Right ventricle myocardium inferior (tissue), 1 donor: ENCODE measurements around the gene GPSM1. TPM values are rescaled to one million over a fixed set of nuclear protein-coding genes. Genes with fewer than 3 reads are reported as not detected.
"Not testable (repeated sequence)": the region's sequence is repeated elsewhere in the genome, so short reads cannot be mapped to it uniquely, and the experiment has no call there.

ENCODE experiments used
- ATAC-seq: fragments of 200-7000 bp; cut with Tn5 transposase; one replicate; pipeline ENCODE4 v1.9.1; 2020; ENCODE audit warnings: mild to moderate bottlenecking, moderate library complexity
- DNase-seq: peaks from one replicate; pipeline ENCODE4 v3.0.0; 2021; ENCODE audit errors: missing footprints
- intact Hi-C: fragments of 100-400 bp; cut with DNase I; formaldehyde crosslinking; loops from one replicate; pipeline ENCODE4 v1.11.0; 2022
- total RNA-seq: library from RNA; stranded (reverse); fragmentation: NEBNext Ultra II Directional; extraction: Animal tissue kit (Norgen Biotek cat#: 25700); gene quantifications from one replicate; pipeline ENCODE4 v1.2.1, GENCODE V29; 2021
- donor health status: DM: no; HTN: yes; CAD: no; lungs with severe emphysema.

The GPSM1 gene
- total RNA-seq, 1 donor from 2014 or later = 48.6 TPM

GRCh38 chr9:136394312-136395019, 67.1 kb downstream of the GPSM1 start:
- no peak for DNase-seq
- no peak for ATAC-seq
- intact Hi-C loops = no loop called here

- DNase-seq (no peak), ATAC-seq (no peak)
- intact Hi-C loops = no loop called here
These were observed 67.6 kb downstream of the GPSM1 start for GRCh38 chr9:136395020-136395340.

- DNase-seq (no peak), ATAC-seq (no peak)
- intact Hi-C loops = no loop called here
These were observed 68.2 kb downstream of the GPSM1 start for GRCh38 chr9:136395345-136396218.

- no peak for ATAC-seq
- intact Hi-C loops = no loop called here
These were observed 68.8 kb downstream of the GPSM1 start for GRCh38 chr9:136396219-136396515.

GRCh38 chr9:136397643-136398042, 70.3 kb downstream of the GPSM1 start:
- intact Hi-C loops = no loop called here
- DNase-seq = no peak
- no peak for ATAC-seq

More at GRCh38 chr9:136396219-136396515, 68.8 kb downstream of the GPSM1 start:
- no peak for DNase-seq

- intact Hi-C loops = no loop called here
- DNase-seq (no peak), ATAC-seq (no peak)
These were observed 70.9 kb downstream of the GPSM1 start for GRCh38 chr9:136398286-136398685.

- ATAC-seq = no peak
- intact Hi-C loops = loop anchor here (1.0 to 5.0 kb wide), 3 partner anchors 60 to 157 kb away; no protein-coding TSS in a partner anchor
- no peak for DNase-seq
These were observed 72.1 kb downstream of the GPSM1 start for GRCh38 chr9:136399176-136400037.

- DNase-seq (peak; percentile 96), ATAC-seq (peak; percentile 91)
- intact Hi-C loops = loop anchor here (1.0 to 5.0 kb wide), 3 partner anchors 61 to 158 kb away; no protein-coding TSS in a partner anchor
These were observed 72.9 kb downstream of the GPSM1 start, which contains the start of gene SNAPC4 for GRCh38 chr9:136400038-136400834. TSS of gene SNAPC4 (minus strand) at chr9:136400170. CDS start at chr9:136398428, 1,742 bp downstream.

- DNase-seq (no peak), ATAC-seq (no peak)
- intact Hi-C loops = loop anchor here (5.0 kb wide), 1 partner anchor 159 kb away; no protein-coding TSS in a partner anchor
These were observed 74.0 kb downstream of the GPSM1 start for GRCh38 chr9:136401173-136401922.

- ATAC-seq (no peak), DNase-seq (no peak)
- intact Hi-C loops = loop anchor here (5.0 kb wide), 1 partner anchor 160 kb away; no protein-coding TSS in a partner anchor
These were observed 74.7 kb downstream of the GPSM1 start for GRCh38 chr9:136402067-136402466.

GRCh38 chr9:136403538-136403914, 76.2 kb downstream of the GPSM1 start:
- intact Hi-C loops = loop anchor here (5.0 kb wide), 1 partner anchor 161 kb away; no protein-coding TSS in a partner anchor
- DNase-seq = no peak
- no peak for ATAC-seq

- DNase-seq (no peak), ATAC-seq (no peak)
- intact Hi-C loops = loop anchor here (5.0 kb wide), 1 partner anchor 162 kb away; no protein-coding TSS in a partner anchor
These were observed 76.8 kb downstream of the GPSM1 start for GRCh38 chr9:136403915-136404800.

- no peak for DNase-seq
- ATAC-seq = no peak
- intact Hi-C loops = loop anchor here (5.0 kb wide), 1 partner anchor 162 kb away; no protein-coding TSS in a partner anchor
These were observed 77.4 kb downstream of the GPSM1 start for GRCh38 chr9:136404801-136405136.

GRCh38 chr9:136405481-136405880, 78.1 kb downstream of the GPSM1 start:
- intact Hi-C loops = no loop called here
- DNase-seq (no peak), ATAC-seq (no peak)

GRCh38 chr9:136405904-136406303, 78.6 kb downstream of the GPSM1 start:
- intact Hi-C loops, DNase-seq, ATAC-seq: not testable (repeated sequence)

GRCh38 chr9:136407061-136407460, 79.7 kb downstream of the GPSM1 start:
- intact Hi-C loops, ATAC-seq, DNase-seq: not testable (repeated sequence)
